ENCODE measurements around the gene MAMDC4.

Gene MAMDC4

GRCh38 chr9:136847088-136847825 is 4.9 kb upstream of the MAMDC4 start:
- no peak for TF ChIP-seq CTCF (conservative IDR thresholded peaks at IDR 0.05; ENCODE audit: low read depth, low read length)
- DNase-seq (ENCODE audit: low read depth) = no peak
- H3K4me3 ChIP-seq (ENCODE audit: low read length) = peak overlapping the region; percentile 84

- no peak for TF ChIP-seq CTCF (conservative IDR thresholded peaks at IDR 0.05; ENCODE audit: low read depth, low read length)
- H3K4me3 ChIP-seq (ENCODE audit: low read length) = peak overlapping the region; percentile 84
- DNase-seq (ENCODE audit: low read depth) = no peak
These were observed 4.2 kb upstream of the MAMDC4 start for GRCh38 chr9:136847826-136848392.

GRCh38 chr9:136848393-136849037 is 3.6 kb upstream of the MAMDC4 start:
- TF ChIP-seq CTCF (conservative IDR thresholded peaks at IDR 0.05; ENCODE audit: low read depth, low read length) = no peak
- H3K4me3 ChIP-seq (ENCODE audit: low read length) = peak overlapping the region; percentile 84
- DNase-seq (ENCODE audit: low read depth) = no peak

GRCh38 chr9:136849038-136849959 is 2.8 kb upstream of the MAMDC4 start, which contains the start of gene PHPT1:
TSS of gene PHPT1 (plus strand) at chr9:136849409. CDS start at chr9:136849431, 22 bp downstream.
- peak; percentile 95 for DNase-seq (ENCODE audit: low read depth)
- peak within 1 kb of the TSS; percentile 84 for H3K4me3 ChIP-seq (ENCODE audit: low read length)
- TF ChIP-seq CTCF (conservative IDR thresholded peaks at IDR 0.05; ENCODE audit: low read depth, low read length) = no peak

GRCh38 chr9:136849960-136850865 is 1.9 kb upstream of the MAMDC4 start:
- peak overlapping the region; percentile 84 for H3K4me3 ChIP-seq (ENCODE audit: low read length)
- no peak for DNase-seq (ENCODE audit: low read depth)
- TF ChIP-seq CTCF (conservative IDR thresholded peaks at IDR 0.05; ENCODE audit: low read depth, low read length) = no peak

Data from retinal pigment epithelial cell (primary cell).